A673 (cell line): ENCODE data around the gene CAB39.

ENCODE experiments used
- EZH2 ChIP-seq: fragments of 200-600 bp; sonication (generic); IDR thresholded peaks from 2 replicates; pipeline ENCODE4 v1.6.1; 2017; ENCODE audit warnings: borderline replicate concordance, low read depth, mild to moderate bottlenecking, mixed read lengths, antibody characterized with exemption, low read length; ENCODE audit not compliant: poor library complexity, severe bottlenecking
- TF ChIP-seq, protein P1 (sequence below): fragments of 300-800, 200-600 bp; sonication (generic); conservative IDR thresholded peaks from 2 replicates; pipeline ENCODE4 v1.5.1; 2017; ENCODE audit warnings: low read depth, mild to moderate bottlenecking, antibody characterized with exemption, low read length, moderate library complexity, mixed read lengths

DNA sequence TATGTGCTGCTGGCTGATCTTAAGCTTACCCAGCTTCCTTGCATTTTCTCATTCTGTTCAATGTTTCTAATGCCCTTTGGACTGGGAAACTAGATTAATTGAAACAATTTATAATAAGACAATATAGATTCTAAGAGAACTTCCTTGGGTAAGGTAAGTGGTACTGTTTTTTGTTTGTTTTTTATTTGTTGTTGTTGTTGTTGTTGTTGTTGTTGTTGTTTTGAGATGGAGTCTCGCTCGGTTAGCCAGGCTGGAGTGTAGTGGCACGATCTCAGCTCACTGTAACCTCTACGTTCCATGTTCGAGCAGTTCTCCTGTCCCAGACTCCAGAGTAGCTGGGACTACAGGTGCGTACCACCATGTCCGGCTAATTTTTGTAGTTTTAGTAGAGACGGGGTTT lies 49.1 kb downstream of the CAB39 start:
- no peak for TF ChIP-seq EZH2
- TF ChIP-seq, protein P1, sequence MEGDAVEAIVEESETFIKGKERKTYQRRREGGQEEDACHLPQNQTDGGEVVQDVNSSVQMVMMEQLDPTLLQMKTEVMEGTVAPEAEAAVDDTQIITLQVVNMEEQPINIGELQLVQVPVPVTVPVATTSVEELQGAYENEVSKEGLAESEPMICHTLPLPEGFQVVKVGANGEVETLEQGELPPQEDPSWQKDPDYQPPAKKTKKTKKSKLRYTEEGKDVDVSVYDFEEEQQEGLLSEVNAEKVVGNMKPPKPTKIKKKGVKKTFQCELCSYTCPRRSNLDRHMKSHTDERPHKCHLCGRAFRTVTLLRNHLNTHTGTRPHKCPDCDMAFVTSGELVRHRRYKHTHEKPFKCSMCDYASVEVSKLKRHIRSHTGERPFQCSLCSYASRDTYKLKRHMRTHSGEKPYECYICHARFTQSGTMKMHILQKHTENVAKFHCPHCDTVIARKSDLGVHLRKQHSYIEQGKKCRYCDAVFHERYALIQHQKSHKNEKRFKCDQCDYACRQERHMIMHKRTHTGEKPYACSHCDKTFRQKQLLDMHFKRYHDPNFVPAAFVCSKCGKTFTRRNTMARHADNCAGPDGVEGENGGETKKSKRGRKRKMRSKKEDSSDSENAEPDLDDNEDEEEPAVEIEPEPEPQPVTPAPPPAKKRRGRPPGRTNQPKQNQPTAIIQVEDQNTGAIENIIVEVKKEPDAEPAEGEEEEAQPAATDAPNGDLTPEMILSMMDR, result no peak
